Glomerular endothelial cell (primary cell): ENCODE measurements around the gene TIGAR. TPM values are rescaled to one million over a fixed set of nuclear protein-coding genes. Genes with fewer than 3 reads are reported as not detected.
A peak's percentile ranks its signal among the peaks of the same experiment; 100 is the strongest.

Experiments used
- DNase-seq: peaks from one replicate; pipeline ENCODE4 v3.0.0-alpha.2; 2011; ENCODE audit warnings: low read depth, low spot score; ENCODE audit errors: extremely low read depth
- total RNA-seq: library from RNA; depleted of rRNA; stranded (reverse); fragments of >200 nt; gene quantifications from 2 replicates; pipeline ENCODE4 v1.2.3, GENCODE V29; 2015

TIGAR gene
- total RNA-seq, 1 donor from 2014 or later: 20.3 TPM

DNA sequence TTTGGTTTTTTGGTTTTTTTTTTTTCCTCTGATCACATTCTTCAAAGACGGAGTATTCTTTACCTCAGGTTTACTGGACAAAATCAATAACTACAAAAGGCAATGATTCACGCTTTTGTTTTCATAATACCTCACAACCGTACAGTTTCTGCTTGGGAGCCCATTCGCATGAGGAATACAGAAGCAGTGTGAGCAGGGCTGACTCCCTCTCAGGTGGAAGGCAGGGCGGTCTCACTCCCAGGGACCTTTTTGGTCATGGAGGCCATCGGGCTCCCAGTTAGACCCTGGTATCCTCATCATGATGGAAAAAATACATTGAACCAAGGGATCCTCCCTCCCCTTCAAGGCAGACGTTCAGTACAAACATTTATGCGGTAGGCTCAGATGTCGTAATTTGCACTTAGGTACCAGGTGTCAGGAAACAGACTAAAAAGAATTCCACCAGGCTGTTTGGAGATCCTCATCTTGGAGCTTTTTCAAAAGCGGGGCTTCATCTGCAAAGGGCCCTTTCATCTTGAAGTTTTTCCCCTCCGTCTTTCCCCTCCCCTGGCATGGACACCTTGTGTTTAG is 19.0 kb upstream of the TIGAR start:
- no peak for DNase-seq

DNA sequence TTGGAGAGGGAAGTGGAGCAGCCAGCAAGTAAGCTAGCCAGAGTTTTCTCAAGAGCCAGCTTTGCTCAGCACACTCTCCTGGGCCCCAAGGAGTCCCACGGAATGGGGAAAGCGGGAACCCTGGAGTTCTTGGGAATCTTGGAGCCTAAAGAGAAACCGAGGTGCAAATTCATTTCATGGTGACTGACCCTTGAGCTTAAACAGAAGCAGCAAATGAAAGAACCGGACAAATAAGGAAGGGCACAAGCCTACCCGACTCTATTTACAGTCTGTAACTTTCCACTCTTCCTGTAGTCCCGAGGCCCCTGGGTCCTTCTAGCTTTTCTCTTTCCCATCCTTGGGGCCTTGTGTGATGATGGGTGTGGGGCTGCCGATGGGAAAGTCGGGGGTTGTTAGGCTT is 18.1 kb upstream of the TIGAR start:
- no peak for DNase-seq

DNA sequence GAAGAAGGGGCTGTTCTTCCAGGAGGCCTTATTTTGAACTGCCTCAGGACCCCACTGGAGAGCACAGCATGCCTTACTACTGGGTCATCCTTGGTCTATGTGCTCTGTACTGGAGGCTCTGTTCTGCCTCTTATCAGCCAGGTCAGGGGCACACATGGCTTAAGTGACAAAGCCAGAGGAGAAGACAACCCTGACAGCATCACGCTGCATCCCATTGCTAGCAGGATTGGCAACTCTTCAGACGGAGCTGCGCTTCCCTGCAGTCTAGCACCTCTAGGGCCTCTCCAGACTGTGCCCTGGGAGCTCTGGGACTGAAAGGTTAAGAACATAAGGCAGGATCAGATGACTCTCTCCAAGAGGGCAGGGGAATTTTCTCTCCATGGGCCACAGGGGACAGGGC is 17.3 kb upstream of the TIGAR start:
- DNase-seq: no peak

DNA sequence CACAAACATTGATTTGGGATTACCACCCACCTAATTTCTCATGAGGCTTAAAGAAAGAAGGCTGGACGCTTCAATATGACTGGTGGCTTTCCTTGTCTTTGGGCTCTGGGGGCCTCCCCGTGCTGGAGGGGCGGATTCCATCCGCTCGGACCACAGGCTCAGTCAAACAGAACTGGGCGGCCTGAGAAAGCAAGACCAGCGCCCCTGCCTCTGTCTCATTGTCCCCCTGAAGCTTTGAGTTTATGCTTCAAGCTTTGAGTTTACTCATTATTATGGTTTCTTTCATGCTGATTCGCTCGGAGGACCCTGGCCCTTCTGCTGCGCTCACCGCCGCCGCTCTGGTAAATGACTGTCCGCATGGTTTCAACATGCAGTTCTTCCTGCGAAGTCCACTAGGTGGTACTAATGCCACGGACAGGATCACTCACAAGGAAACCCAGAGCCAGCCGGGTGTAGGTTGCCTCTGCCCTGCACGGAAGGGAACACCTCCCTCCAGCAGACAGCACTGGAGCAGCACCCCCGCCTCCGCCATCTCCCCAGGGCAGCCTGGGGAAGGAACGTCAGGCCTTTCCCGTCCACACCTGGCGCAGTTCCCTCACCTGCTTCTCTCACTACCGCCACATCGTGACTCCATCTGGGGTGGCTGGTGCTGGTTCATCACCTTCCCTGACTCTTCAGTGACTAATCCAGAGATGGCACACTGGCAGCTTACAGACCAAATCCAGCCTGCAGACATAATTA is 13.2 kb upstream of the TIGAR start:
- peak; percentile 20 for DNase-seq

DNA sequence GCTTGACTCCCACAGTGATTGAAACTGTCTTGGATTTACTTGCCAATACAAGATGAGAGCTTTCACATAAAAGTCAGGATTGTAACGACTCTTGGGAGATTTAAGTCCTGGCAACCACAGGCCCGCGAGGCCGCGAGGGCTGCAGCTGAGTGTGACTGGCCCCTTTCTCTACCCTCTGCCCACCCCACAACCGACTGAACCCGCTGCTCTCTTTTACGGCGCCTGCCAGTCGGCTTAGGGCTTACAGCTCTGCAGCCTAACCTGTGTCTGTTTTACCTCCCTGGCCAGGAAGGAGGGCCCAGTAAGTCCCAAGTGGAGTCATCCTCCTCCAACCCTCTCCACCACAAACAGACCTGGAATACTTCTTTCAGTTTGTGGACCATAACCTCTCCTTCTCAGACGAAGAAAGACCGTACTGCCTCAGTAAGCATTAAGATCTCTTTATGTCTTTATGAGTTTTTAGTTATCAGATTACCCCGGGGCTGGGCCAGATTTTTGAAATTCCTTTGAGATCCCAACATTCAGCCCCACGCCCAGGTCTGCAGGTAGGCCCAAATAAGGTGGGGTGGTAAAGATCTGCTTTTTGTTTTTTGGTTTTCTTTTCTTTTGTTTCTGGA is 12.6 kb upstream of the TIGAR start:
- no peak for DNase-seq

DNA sequence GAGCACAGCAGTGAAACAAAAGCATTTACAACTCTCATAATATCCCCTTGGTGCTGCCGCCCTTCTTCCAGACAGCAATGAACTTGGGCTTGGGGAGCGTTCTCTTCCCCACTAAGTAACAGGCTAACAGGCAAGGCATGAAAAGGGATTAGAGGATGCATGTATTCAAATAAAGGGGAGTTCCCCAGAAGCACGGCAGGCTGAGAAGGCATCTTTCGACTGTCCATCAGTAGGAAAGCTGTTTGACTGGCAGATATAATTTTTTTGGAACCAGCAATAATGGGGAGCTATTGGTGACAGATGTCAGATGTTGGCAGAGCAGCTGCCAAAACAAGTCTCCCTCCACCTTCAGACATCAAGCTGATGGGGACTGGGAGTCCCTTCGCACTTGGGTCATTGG is 9.2 kb upstream of the TIGAR start:
- DNase-seq: no peak

DNA sequence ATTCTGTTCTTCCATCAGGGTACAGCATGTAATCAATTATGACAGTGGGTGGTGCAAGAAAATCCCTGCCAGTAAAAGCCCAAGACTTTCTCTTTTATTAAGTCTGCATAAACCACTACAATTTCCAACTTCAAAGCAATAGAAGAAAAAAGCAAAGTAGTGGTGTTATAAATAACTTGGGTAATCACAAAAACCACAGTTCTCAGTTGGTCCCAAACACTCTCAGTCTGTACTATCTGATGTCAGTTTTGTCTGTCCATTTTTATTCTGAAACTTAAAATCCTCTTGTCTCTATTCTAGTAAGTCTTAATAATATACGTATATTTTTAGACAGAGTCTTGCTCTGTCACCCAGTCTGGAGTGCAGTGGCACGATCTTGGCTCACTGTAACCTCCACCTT is 8.8 kb upstream of the TIGAR start:
- no peak for DNase-seq

DNA sequence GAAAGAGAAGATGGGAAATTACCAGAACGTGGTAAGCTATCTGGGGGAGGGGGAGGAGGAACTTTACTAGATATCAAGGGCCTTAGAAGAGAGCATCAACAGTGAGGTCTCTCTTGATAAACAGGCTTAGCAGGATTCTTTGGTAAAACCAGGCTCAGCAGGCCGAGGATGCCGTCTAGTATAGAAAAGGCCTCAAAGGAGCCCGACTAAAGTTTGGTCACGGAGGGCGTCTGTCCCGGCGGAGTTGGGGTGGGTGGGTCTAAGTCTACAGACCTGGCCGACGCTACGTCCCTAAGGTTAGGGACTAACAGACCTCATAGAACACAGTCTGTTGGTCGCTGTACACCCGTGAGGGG is 538 bp upstream of the TIGAR start:
- no peak for DNase-seq

DNA sequence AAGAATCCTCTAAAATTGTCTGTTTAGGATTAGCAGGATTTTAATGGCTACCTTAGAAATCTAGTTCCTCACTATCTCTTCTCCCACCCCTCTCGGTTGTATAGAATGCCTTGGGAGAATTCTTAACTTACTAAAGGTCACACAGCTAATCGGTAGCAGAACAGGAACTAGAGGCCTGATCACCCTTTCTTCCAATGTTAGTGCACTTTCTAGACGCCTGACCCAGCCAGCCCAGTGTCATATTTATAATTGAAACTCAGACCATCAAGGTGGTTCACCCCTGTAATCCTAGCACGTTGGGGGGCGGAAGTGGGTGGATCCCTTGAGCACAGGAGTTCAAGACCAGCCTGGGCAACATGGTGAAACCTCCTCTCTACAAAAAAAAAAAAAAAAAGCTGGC is 1.7 kb downstream of the TIGAR start:
- no peak for DNase-seq

DNA sequence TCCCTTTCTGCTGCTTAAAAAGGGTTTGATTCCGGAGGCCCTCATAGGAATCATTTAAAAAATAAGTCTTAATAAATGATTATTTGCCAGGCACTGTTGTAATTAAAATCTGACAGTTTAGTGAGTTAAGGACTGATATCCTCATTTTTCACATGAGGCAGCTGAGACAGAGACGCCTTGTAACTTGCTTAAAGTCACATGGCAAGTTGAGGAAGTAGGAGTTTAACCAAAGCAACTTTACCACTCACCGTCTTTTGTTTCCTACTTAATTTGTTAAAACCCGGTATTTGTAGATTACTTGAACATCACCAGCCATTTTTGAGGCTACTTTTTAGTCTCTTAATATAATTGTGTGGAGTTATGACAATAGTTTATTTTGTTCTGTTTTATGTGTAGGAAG is 2.4 kb downstream of the TIGAR start:
- DNase-seq: no peak

DNA sequence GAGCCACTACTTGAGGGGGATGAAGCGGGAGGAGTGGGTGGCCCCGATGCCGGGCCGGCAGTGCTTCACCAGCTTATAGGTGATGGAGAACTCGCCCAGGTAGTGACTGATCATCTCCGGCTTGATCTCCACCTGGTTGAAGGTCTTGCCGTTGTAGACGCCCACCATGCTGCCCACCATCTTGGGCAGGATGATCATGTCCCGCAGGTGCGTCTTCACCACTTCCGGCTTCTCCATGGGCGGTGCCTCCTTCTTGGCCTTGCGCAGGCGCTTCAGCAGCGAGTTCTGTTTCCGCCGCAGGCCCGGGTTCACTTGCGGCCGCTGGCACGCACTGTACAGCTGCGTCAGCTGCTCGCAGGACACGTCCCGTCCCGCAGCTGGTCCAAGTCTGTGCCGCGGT is 3.4 kb downstream of the TIGAR start:
- no peak for DNase-seq

DNA sequence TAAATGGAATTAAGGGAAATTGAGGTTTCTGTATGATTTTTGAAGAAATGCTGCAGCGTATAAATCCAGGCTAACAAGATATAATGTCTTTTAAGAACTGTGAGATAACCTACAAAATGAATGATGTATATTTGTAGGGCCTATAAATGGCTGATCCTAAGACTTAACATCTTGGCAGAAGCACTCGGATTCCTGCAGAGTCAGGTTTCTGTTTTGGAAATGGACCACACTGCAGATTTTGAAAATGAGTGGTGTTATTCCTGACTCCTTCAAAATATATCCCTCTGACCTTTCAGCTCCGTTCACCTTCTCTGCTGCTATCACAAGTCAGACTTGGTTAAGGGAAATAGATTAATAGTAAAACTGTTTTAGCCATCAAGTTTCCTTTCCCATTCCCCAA is 5.0 kb downstream of the TIGAR start:
- DNase-seq: no peak

DNA sequence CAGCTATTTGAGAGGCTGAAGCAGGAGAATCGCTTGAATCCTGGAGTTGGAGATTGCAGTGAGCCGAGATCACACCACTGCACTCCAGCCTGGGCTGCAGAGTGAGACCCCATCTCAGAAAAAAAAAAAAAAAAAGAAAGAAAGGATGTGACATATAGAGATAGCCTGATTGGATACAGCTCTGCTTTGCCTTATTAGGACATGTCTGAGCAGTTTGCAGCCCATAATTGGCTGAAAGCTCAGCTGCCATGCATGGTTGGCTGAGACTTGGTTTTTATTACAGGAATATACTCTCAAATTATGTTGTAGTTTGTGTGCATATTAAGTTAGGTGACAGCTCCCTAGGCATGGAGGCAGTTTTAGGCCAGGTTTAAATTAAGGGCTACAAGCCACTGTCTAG is 6.3 kb downstream of the TIGAR start:
- DNase-seq: no peak

DNA sequence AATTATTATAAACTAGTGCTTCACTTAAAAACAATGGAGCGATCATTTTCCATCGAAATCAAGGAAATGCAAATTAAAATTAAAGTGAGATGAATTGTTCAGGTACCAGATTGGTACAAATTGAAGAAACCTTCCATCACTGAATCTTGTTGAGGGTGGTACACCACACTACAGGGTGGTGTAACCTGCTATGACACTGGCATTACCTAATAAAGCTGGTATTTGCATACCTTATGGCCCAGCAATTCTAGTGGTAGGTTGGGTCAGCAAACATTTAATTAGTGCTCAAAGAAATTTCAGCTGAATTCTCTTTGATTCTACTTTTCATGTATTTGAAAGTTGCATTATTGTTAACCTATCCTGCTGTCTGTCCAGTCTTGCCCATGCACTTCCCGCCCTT is 9.2 kb downstream of the TIGAR start:
- DNase-seq: no peak

DNA sequence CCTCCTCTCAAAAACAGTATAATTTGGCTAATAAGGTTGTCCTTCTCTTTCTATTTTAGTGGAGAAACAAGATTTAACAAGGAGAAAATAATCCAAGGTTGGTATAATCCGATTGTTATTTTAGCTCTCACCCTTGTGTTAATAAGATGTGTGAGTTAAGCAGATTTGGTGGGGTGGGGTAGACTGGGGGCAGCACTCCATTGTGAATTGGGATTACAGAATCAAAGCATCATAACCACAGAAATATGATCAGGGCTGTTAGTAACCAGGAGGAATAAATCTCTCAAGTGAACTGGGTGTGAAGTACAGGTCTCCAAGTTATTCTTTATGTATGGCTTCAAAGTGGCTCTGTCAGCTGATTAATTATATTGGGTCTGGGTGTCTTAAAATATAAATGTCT is 10.2 kb downstream of the TIGAR start:
- DNase-seq: no peak

DNA sequence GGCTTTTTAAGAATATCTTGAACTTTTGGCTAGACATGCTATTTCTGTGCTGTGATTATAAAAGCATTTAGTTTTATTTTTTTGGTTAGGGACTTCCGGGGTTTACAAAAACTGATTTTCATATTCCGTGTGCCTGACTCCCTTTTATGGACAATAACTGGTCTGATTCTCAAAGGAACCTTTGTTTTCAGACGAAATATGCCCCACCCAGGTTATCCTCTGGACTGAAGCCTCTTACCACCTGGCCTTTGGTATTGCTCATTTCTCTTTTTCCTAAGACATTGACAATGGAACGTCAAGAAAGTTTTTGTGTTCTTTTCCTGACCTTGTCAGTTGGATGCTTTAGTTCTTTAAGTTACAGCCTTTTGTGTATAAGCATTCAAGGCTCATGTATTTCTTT is 10.8 kb downstream of the TIGAR start:
- no peak for DNase-seq

DNA sequence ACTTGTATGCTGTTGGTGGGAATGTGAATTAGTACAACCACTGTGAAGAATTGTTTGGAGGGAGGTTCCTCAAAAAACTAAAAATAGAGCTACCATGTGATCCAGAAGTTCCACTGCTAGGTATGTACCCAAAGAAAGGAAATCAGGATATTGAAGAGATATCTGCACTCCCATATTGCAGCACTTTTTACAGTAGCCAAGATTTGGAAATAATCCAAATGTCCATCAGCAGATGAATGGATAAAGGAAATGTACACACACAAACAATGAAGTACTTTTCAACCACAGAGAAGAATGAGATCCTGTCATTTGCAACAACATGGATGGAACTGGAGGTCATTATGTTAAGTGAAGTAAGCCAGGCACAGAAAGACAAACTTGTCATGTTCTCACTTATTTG is 25.9 kb downstream of the TIGAR start:
- DNase-seq: peak; percentile 16

DNA sequence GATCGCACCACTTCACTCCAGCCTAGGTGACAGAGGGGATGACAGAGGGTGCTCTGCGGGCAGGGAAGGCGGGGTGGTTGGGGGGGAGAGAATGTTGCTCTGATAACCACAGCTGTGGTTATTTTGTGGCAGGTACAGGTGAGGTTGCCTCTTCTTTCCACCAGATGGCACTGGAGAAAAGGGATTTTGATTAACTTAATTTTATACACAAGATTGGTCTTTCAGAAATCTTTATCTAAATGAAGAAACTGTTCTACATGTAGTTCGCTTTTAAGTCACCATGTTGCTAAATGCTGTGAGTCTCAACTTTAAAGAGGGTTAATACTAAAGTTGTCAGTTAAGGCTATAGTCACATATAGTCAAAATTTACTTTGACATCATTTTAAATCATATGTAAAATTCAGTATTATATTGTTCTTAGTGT is 32.8 kb downstream of the TIGAR start:
- no peak for DNase-seq

DNA sequence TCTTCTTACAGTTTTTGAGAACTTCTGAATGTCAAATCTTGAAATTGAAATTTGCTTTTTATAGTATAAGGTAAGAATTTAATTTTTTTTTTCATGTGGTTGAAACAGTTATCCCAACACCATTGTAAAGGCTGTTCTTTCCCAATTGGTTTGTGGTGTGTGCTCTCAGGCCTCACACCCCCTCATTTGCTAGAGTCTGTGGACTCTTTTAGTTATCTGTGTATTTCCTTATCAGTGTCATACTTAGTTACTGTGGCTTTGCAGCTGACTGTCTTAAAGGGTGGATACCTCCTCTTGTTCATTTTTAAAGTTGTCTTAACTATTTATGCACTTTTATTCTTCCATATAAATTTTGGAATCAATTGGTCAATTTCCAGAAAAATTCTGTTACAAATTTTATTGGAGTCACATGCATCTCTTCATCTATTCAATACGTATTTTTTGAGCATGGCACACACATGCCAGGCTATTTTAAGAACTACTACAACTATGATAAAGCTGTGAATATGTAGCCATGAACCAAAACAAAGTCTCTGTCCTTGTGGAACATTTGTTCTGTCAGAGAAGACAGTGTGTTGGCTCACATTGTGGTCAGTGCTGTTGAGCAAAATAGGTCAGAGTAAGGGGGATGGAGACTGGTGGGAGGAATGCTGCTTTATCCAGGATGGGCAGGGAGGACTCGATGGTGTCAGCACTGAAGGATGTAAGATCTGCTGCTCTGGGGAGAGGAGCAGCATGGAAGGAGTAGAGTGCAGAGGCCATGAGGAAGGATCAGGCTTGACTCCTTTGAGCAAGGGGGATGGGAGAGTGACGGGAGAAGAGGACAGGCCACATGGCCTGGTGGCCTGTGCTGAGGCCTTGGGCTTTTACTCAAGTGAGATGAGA is 34.4 kb downstream of the TIGAR start:
- no peak for DNase-seq

DNA sequence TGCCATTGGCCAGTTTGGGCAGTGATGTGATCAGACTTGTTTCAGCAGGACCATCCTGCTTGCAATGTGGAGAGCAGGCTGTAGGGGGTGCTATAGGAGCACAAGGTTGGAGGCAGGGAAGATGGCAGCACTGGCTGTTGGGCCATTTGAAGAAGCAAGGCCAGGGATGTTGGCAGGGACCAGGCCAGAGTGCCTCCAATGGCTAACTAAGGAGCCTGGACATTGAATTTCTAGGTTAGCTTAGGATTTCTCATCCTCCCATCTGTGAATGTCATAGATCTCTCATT is 35.0 kb downstream of the TIGAR start:
- DNase-seq: no peak

DNA sequence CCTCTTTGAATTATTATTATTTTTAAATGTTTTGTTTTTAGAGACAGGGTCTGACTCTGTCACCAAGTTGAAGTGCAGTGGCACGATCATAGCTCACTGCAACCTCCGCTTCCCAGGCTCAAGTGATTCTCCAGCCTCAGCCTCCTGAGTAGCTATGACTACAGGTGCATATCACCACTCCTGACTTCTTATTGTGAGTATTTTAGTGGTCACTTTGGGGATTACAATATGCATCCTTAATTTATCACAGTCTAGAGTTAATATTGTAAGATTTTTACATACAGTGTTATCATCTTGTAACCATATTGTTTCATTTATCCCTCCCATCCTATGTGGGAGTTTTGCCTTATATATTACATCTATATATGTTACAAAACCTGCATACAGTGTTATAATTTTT is 45.1 kb downstream of the TIGAR start:
- no peak for DNase-seq

DNA sequence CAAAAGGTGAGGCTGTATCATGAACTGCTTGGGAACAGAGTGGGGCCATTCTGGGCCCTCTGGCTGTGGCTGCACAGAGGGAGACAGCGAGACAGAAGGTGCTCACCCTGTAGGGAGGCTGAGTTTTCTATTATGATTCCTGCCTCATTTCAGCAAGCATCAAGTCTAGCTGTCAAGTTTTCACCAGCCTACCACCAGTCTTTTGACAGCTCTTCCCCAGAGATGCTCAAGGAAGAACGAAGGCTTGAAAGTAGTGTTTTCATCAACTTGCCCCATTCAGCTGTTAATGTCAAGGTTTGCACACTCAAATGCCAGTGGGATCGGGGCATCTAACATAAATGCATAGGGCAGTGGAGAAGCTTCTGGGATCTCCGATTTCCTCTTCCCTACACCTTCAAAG is 48.5 kb downstream of the TIGAR start:
- DNase-seq: no peak
